Osteoblast (primary cell): ENCODE results near the gene TRIM71. TPM values are rescaled to one million over a fixed set of nuclear protein-coding genes. Genes with fewer than 3 reads are reported as not detected.

ENCODE experiments used
- DNase-seq: peaks from one replicate; pipeline ENCODE4 v3.0.0; 2011; ENCODE audit warnings: low spot score, mixed read lengths; ENCODE audit not compliant: insufficient read length; ENCODE audit errors: missing footprints
- H2AFZ ChIP-seq: 2 replicates; pipeline ENCODE4 v1.6.0; 2011; ENCODE audit warnings: mild to moderate bottlenecking, low read length
- H3K27ac ChIP-seq: 2 replicates; pipeline ENCODE4 v1.5.1; 2011; ENCODE audit warnings: mild to moderate bottlenecking, low read depth, low read length, moderate library complexity
- H3K27me3 ChIP-seq: 2 replicates; pipeline ENCODE4 v1.6.0; 2012; ENCODE audit warnings: mild to moderate bottlenecking, control low read depth, inconsistent platforms, low read length, moderate library complexity; ENCODE audit not compliant: insufficient read depth
- H3K36me3 ChIP-seq: 2 replicates; pipeline ENCODE4 v1.5.1; 2011; ENCODE audit warnings: mild to moderate bottlenecking, low read length, control low read depth, moderate library complexity; ENCODE audit not compliant: insufficient read depth
- H3K4me1 ChIP-seq: 2 replicates; pipeline ENCODE4 v1.5.1; 2011; ENCODE audit warnings: mild to moderate bottlenecking, low read length, control low read depth, moderate library complexity; ENCODE audit not compliant: insufficient read depth
- H3K4me2 ChIP-seq: 2 replicates; pipeline ENCODE4 v1.6.0; 2011; ENCODE audit warnings: mild to moderate bottlenecking, low read length; ENCODE audit not compliant: insufficient read depth
- H3K4me3 ChIP-seq: fragments of 200-600 bp; sonication (generic); 3 replicates; pipeline ENCODE4 v1.5.1; 2012; ENCODE audit warnings: mild to moderate bottlenecking, low read length, inconsistent platforms; ENCODE audit not compliant: insufficient read depth
- H3K79me2 ChIP-seq: 2 replicates; pipeline ENCODE4 v1.6.0; 2012; ENCODE audit warnings: mild to moderate bottlenecking, low read length, control low read depth, inconsistent platforms; ENCODE audit not compliant: insufficient read depth
- H3K9me3 ChIP-seq: 2 replicates; pipeline ENCODE4 v1.5.1; 2011; ENCODE audit warnings: low read depth, low read length, control low read depth
- H4K20me1 ChIP-seq: 2 replicates; pipeline ENCODE4 v1.6.0; 2012; ENCODE audit warnings: mild to moderate bottlenecking, low read length, control low read depth; ENCODE audit not compliant: insufficient read depth
- CTCF ChIP-seq: IDR thresholded peaks from 2 replicates; pipeline ENCODE4 v1.5.1; 2011; ENCODE audit warnings: mild to moderate bottlenecking, low read depth, low read length, moderate library complexity; ENCODE audit errors: extremely low read depth
- total RNA-seq: library from RNA; depleted of rRNA; stranded (reverse); fragments of >200 nt; gene quantifications from 2 replicates; pipeline ENCODE4 v1.2.3, GENCODE V29; 2012

TRIM71 gene
- total RNA-seq, 1 donor, result not detected

GRCh38 chr3:32867954-32868353 is 50.2 kb downstream of the TRIM71 start:
- Histone ChIP-seq H3K27ac (no peak overlapping the region), H3K9me3 (no peaks in the 10 kb centered on the region), H4K20me1 (no peaks in the 10 kb centered on the region), H3K4me1 (no peaks in the 10 kb centered on the region), H3K4me3 (no peak overlapping the region), H2AFZ (no peak overlapping the region), H3K36me3 (no peaks in the 10 kb centered on the region), H3K79me2 (no peaks in the 10 kb centered on the region), H3K4me2 (no peak overlapping the region), H3K27me3 (peaks cover 27% of the 10 kb centered on the region)
- TF ChIP-seq CTCF, result no peak
- DNase-seq, result no peak

- H3K4me3 ChIP-seq, result no peak overlapping the region
- TF ChIP-seq CTCF, result no peak
- peaks cover 9% of the 10 kb centered on the region for H3K4me1 ChIP-seq
- DNase-seq, result no peak
- H4K20me1 ChIP-seq, result no peaks in the 10 kb centered on the region
- no peak overlapping the region for H3K27ac ChIP-seq
- H3K27me3 ChIP-seq, result peaks cover 25% of the 10 kb centered on the region
- no peak overlapping the region for H2AFZ ChIP-seq
- H3K9me3 ChIP-seq, result no peaks in the 10 kb centered on the region
- H3K4me2 ChIP-seq, result no peak overlapping the region
- H3K79me2 ChIP-seq, result no peaks in the 10 kb centered on the region
- H3K36me3 ChIP-seq, result no peaks in the 10 kb centered on the region
Measured at GRCh38 chr3:32868719-32869512, 51.1 kb downstream of the TRIM71 start.

- H3K4me1 ChIP-seq, result peaks cover 11% of the 10 kb centered on the region
- no peak overlapping the region for H3K4me3 ChIP-seq
- peaks cover 25% of the 10 kb centered on the region for H3K27me3 ChIP-seq
- no peak overlapping the region for H3K4me2 ChIP-seq
- H3K9me3 ChIP-seq, result no peaks in the 10 kb centered on the region
- no peak overlapping the region for H2AFZ ChIP-seq
- no peaks in the 10 kb centered on the region for H4K20me1 ChIP-seq
- no peak overlapping the region for H3K27ac ChIP-seq
- no peak for DNase-seq
- TF ChIP-seq CTCF, result no peak
- no peaks in the 10 kb centered on the region for H3K79me2 ChIP-seq
- H3K36me3 ChIP-seq, result no peaks in the 10 kb centered on the region
Measured at GRCh38 chr3:32869513-32870047, 51.8 kb downstream of the TRIM71 start.

GRCh38 chr3:32870373-32871095 is 52.7 kb downstream of the TRIM71 start:
- peaks cover 17% of the 10 kb centered on the region for H3K4me1 ChIP-seq

More at GRCh38 chr3:32870373-32871095, 52.7 kb downstream of the TRIM71 start:
- H3K27ac ChIP-seq, result no peak overlapping the region
- no peaks in the 10 kb centered on the region for H3K79me2 ChIP-seq
- no peak overlapping the region for H3K4me3 ChIP-seq
- no peak for TF ChIP-seq CTCF
- no peaks in the 10 kb centered on the region for H3K36me3 ChIP-seq
- no peak for DNase-seq
- H4K20me1 ChIP-seq, result no peaks in the 10 kb centered on the region
- H2AFZ ChIP-seq, result no peak overlapping the region
- H3K4me2 ChIP-seq, result no peak overlapping the region
- H3K9me3 ChIP-seq, result no peaks in the 10 kb centered on the region
- H3K27me3 ChIP-seq, result peaks cover 25% of the 10 kb centered on the region
